HepG2 (cell line): ENCODE data around the gene TREH. TPM values are rescaled to one million over a fixed set of nuclear protein-coding genes. Genes with fewer than 3 reads are reported as not detected.

Source experiments
- CENPBD1 ChIP-seq: sonication (generic); formaldehyde crosslinking; IDR thresholded peaks from 2 replicates; pipeline ENCODE4 v1.8.0; 2022; ENCODE audit warnings: missing genetic modification reagents, low read depth, mild to moderate bottlenecking, borderline replicate concordance
- DR1 ChIP-seq: sonication (generic); formaldehyde crosslinking; IDR thresholded peaks from 2 replicates; pipeline ENCODE4 v1.8.0; 2021; ENCODE audit warnings: mild to moderate bottlenecking, missing genetic modification reagents, inconsistent platforms
- HHEX ChIP-seq: IDR thresholded peaks from 2 replicates; pipeline ENCODE4 v1.6.1; 2016; ENCODE audit warnings: control low read depth
- HMGXB4 ChIP-seq, 2 experiments: sonication (generic) in 1 of 2; formaldehyde crosslinking in 1 of 2; IDR thresholded peaks; 2 replicates each; pipeline versions ENCODE4 v1.4.0 to v1.6.1; 2018 to 2020; ENCODE audit warnings: missing genetic modification reagents in 2 of 2, borderline replicate concordance in 1 of 2, low read depth in 1 of 2, mild to moderate bottlenecking in 1 of 2, missing biosample characterization in 1 of 2
- HNF4G ChIP-seq, 2 experiments: sonication (generic) in 1 of 2; formaldehyde crosslinking in 1 of 2; IDR thresholded peaks; 2 replicates each; pipeline versions ENCODE4 v1.4.0 to v1.6.1; 2011 to 2020; ENCODE audit warnings: borderline replicate concordance in 2 of 2, low read depth in 2 of 2, mild to moderate bottlenecking in 2 of 2, low read length in 1 of 2, missing genetic modification reagents in 1 of 2, moderate library complexity in 1 of 2
- KDM3A ChIP-seq: IDR thresholded peaks from 2 replicates; pipeline ENCODE4 v1.6.1; 2018; ENCODE audit warnings: low read depth, missing compliant biosample characterization
- KLF13 ChIP-seq: sonication (generic); formaldehyde crosslinking; IDR thresholded peaks from 2 replicates; pipeline ENCODE4 v1.4.0; 2020; ENCODE audit warnings: mild to moderate bottlenecking, missing genetic modification reagents
- LRRFIP1 ChIP-seq: sonication (generic); formaldehyde crosslinking; conservative IDR thresholded peaks from 2 replicates; pipeline ENCODE4 v1.4.0; 2020; ENCODE audit warnings: missing genetic modification reagents
- MTA1 ChIP-seq: sonication (generic); formaldehyde crosslinking; IDR thresholded peaks from 2 replicates; pipeline ENCODE4 v1.4.0; 2020; ENCODE audit warnings: missing genetic modification reagents, mild to moderate bottlenecking, borderline replicate concordance
- RCOR2 ChIP-seq: IDR thresholded peaks from 2 replicates; pipeline ENCODE4 v1.6.1; 2016; ENCODE audit warnings: missing biosample characterization, missing genetic modification reagents
- TEF ChIP-seq: sonication (generic); formaldehyde crosslinking; IDR thresholded peaks from 2 replicates; pipeline ENCODE4 v1.5.0; 2020; ENCODE audit warnings: missing genetic modification reagents
- TIGD3 ChIP-seq: sonication (generic); formaldehyde crosslinking; IDR thresholded peaks from 2 replicates; pipeline ENCODE4 v1.5.1; 2020; ENCODE audit warnings: mild to moderate bottlenecking, missing genetic modification reagents, borderline replicate concordance
- TRAFD1 ChIP-seq: sonication (generic); formaldehyde crosslinking; IDR thresholded peaks from 2 replicates; pipeline ENCODE4 v1.5.1; 2020; ENCODE audit warnings: missing genetic modification reagents, mild to moderate bottlenecking, borderline replicate concordance
- TRIM22 ChIP-seq: fragments of 450-650 bp; IDR thresholded peaks from 2 replicates; pipeline ENCODE4 v1.6.1; 2017
- ZNF251 ChIP-seq: sonication (generic); formaldehyde crosslinking; IDR thresholded peaks from 2 replicates; pipeline ENCODE4 v1.9.0; 2021; ENCODE audit warnings: mild to moderate bottlenecking, missing genetic modification reagents
- ZSCAN12 ChIP-seq: sonication (generic); formaldehyde crosslinking; IDR thresholded peaks from 2 replicates; pipeline ENCODE4 v1.9.0; 2021; ENCODE audit warnings: mild to moderate bottlenecking, missing genetic modification reagents
- ZSCAN25 ChIP-seq: sonication (generic); formaldehyde crosslinking; IDR thresholded peaks from 2 replicates; pipeline ENCODE4 v1.8.0; 2022; ENCODE audit warnings: mild to moderate bottlenecking, missing genetic modification reagents
- polyA plus RNA-seq, 8 experiments: library from polyadenylated mRNA; depleted of rRNA in 3 of 8; stranded (reverse) in 7 of 8; unstranded in 1 of 8; fragments of >200 nt; fragmentation: Illumina TruSeq in 4 of 8; extraction: Trizol in 4 of 8; gene quantifications; 2 replicates each; pipeline versions ENCODE4 v1.2.1 to v1.2.3, GENCODE V29; 2011 to 2016; ENCODE audit warnings: low read depth in 4 of 8, missing spikeins in 1 of 8, mixed read lengths in 1 of 8; ENCODE audit not compliant: insufficient read depth in 1 of 8
- total RNA-seq, 5 experiments: library from RNA; depleted of rRNA; stranded (reverse); fragments of >200 nt; fragmentation: Illumina TruSeq; extraction: Trizol; gene quantifications; 2 replicates each; pipeline ENCODE4 v1.2.3, GENCODE V29; 2016; ENCODE audit warnings: low read depth in 1 of 5

TREH gene
- total and polyA plus RNA-seq, 2 of the 13 experiments (the other 11 are each of a cell fraction or from before 2014, with no cell fraction given) = 0.53 to 0.86 TPM

GRCh38 chr11:118620529-118621070 lies 58.9 kb downstream of the TREH start (continued):
- TF ChIP-seq ZNF251 (CRISPR knock-in tag) (no peak), MTA1 (CRISPR knock-in tag) (no peak), ZSCAN25 (0 out of 2 replicates have a peak, but pooled peaks have one; percentile 62), HHEX (CRISPR knock-in tag) (no peak), LRRFIP1 (CRISPR knock-in tag) (no peak), DR1 (CRISPR knock-in tag) (no peak), ZSCAN12 (CRISPR knock-in tag) (no peak), TIGD3 (CRISPR knock-in tag) (no peak; the same call in 1 of the 2 replicates), TRIM22 (no peak), CENPBD1 (no peak), RCOR2 (CRISPR knock-in tag) (no peak), HNF4G (IDR thresholded peaks at IDR 0.05; ENCODE audit: borderline replicate concordance, low read depth, low read length) (no peak; the same call in 1 of the 2 replicates), HNF4G (CRISPR knock-in tag; IDR thresholded peaks at IDR 0.05; ENCODE audit: borderline replicate concordance, low read depth) (0 out of 2 replicates have a peak, but pooled peaks have one; percentile 32), KLF13 (CRISPR knock-in tag) (no peak), TRAFD1 (CRISPR knock-in tag) (0 out of 2 replicates have a peak, but pooled peaks have one; percentile 29), HMGXB4 (CRISPR knock-in tag; IDR thresholded peaks at IDR 0.05; ENCODE audit: borderline replicate concordance in 1 of 2, low read depth in 1 of 2) (peak; percentile 19 to 53; a peak in 2 of 4 replicates), TEF (CRISPR knock-in tag) (no peak), KDM3A (CRISPR knock-in tag) (no peak)
